Measurements from ENCODE around the gene SLC22A23. TPM values are rescaled to one million over a fixed set of nuclear protein-coding genes. Genes with fewer than 3 reads are reported as not detected.

The SLC22A23 gene
- total RNA-seq, 4 donors from 2014 or later, result 7.6 to 13.1 (median 9.5) TPM

DNA sequence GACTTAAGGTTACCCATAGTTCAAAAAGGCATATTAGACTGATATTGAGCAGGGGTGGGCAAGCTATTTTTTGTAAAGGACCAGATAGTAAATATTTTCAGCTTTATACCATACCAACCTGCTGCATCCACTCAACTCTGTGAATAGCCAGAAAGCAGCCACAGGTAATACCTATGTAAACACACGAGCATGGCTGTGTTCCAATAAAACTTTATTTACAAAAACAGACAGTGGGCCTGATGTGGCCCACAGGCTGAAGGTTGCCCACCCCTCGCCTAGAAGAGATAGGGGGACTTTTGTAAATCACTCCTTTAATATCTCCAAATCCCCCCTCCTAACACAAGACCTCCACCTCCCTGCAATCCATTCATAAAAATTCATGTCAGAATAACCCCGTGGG, 133.7 kb downstream of the SLC22A23 start:
- Histone ChIP-seq H3K27ac (replicated peaks in 1 of 4) (no peak overlapping the region), H3K4me1 (peaks cover 11 to 48% (median 42%) of the 10 kb centered on the region in 4 donors), H3K4me3 (no peak overlapping the region), H3K36me3 (peaks cover 0 to 9% (median 0%) of the 10 kb centered on the region in 4 donors), H3K9me3 (no peaks in the 10 kb centered on the region), H3K27me3 (no peaks in the 10 kb centered on the region)
- TF ChIP-seq POLR2AphosphoS5 (IDR thresholded peaks at IDR 0.05) (no peak), EP300 (IDR thresholded peaks at IDR 0.05) (no peak), POLR2A (IDR thresholded peaks at IDR 0.05; ENCODE audit: low read depth) (no peak)
- TF ChIP-seq, protein P1, sequence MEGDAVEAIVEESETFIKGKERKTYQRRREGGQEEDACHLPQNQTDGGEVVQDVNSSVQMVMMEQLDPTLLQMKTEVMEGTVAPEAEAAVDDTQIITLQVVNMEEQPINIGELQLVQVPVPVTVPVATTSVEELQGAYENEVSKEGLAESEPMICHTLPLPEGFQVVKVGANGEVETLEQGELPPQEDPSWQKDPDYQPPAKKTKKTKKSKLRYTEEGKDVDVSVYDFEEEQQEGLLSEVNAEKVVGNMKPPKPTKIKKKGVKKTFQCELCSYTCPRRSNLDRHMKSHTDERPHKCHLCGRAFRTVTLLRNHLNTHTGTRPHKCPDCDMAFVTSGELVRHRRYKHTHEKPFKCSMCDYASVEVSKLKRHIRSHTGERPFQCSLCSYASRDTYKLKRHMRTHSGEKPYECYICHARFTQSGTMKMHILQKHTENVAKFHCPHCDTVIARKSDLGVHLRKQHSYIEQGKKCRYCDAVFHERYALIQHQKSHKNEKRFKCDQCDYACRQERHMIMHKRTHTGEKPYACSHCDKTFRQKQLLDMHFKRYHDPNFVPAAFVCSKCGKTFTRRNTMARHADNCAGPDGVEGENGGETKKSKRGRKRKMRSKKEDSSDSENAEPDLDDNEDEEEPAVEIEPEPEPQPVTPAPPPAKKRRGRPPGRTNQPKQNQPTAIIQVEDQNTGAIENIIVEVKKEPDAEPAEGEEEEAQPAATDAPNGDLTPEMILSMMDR (IDR thresholded peaks at IDR 0.05), result no peak
- intact Hi-C loops (cut with DNase I), result no loop called here
- no peak for DNase-seq (ENCODE audit: extremely low spot score)
- 90% methylated on average over 3 of the region's 3 CpGs for WGBS

DNA sequence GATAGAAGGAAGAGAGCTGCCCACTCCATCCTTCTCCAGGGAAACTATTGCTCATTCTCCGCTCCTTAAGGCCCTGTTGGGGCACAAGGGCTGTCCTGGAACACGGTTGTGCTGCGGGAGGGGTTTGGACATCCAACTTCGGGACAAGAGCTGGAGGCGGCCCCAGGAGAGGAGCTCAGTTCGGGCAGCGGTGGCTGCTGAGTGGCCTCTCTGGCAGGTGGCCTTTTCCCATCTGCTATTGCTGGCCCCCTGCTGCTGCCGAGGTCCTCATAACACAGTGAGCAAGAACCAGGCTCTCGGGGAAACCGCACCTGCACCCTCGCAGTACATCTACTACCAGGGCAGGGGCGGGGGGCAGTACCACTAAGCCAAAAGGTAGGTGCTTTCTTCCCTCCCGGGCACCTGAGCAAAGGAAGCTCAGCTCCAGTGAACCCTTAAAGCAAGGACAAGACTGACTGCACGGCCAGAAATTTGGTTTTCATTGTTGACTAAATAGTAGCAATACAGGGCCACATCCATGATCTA, 134.4 kb downstream of the SLC22A23 start:
- WGBS, result 90% methylated on average over 11 of the region's 14 CpGs
- intact Hi-C loops (cut with DNase I), result no loop called here
- TF ChIP-seq, protein P1 (IDR thresholded peaks at IDR 0.05), result no peak
- TF ChIP-seq POLR2A (IDR thresholded peaks at IDR 0.05; ENCODE audit: low read depth) (no peak), EP300 (IDR thresholded peaks at IDR 0.05) (no peak), POLR2AphosphoS5 (IDR thresholded peaks at IDR 0.05) (no peak)
- peaks cover 0 to 9% (median 0%) of the 10 kb centered on the region in 4 donors for H3K36me3 ChIP-seq
- no peak overlapping the region for H3K4me3 ChIP-seq
- H3K27ac ChIP-seq (replicated peaks in 1 of 4), result no peak overlapping the region
- no peaks in the 10 kb centered on the region for H3K27me3 ChIP-seq
- H3K4me1 ChIP-seq, result peaks cover 11 to 54% (median 48%) of the 10 kb centered on the region in 4 donors
- H3K9me3 ChIP-seq, result no peaks in the 10 kb centered on the region
- no peak for DNase-seq (ENCODE audit: extremely low spot score)

DNA sequence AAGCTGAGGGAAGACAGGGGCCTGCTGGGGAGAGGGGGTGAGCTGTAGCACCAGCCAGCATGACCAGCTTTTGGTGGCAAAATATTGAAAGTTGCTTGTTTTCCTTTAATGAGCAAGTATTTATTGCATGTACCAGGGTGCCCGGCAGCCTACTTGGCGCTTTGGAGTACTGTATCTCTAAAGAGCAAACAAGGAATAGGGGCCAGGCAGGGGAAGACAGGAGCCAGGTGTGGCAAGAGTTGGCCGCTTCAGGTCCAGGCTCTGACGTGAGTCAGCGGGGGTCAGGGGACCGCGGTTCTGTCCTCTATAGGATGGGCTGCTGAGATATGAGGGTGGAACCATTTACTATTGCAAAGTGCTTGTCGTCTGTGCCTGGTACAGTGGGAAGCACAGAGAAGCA, 135.0 kb downstream of the SLC22A23 start:
- WGBS, result 100% methylated on average over 4 of the region's 8 CpGs
- intact Hi-C loops (cut with DNase I), result no loop called here

DNA sequence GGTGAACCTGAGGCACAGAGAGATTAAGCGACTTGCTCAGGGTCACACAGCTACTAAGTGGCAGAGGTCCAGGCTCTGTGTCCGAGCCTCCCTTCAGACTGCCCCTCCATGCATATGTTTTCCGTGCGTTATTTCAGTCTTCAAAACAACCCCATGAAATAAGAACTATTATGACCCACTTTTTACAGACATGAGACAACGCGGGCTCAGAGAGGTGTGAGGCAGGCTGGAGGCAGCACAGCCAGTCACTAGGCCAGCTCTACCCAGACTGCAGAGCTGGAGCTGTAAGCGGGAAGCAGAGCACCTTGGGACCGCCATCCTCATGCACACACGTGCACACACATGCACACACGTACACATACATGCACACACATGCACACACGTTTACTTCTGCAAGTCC, 135.8 kb downstream of the SLC22A23 start:
- WGBS, result 83% methylated on average over 11 of the region's 11 CpGs
- Histone ChIP-seq H3K4me1 (peaks cover 11 to 40% (median 36%) of the 10 kb centered on the region in 4 donors), H3K36me3 (peaks cover 0 to 9% (median 0%) of the 10 kb centered on the region in 4 donors), H3K4me3 (no peak overlapping the region), H3K9me3 (no peaks in the 10 kb centered on the region), H3K27ac (replicated peaks in 1 of 4) (no peak overlapping the region), H3K27me3 (no peaks in the 10 kb centered on the region)
- TF ChIP-seq POLR2AphosphoS5 (IDR thresholded peaks at IDR 0.05), result no peak
- TF ChIP-seq EP300 (IDR thresholded peaks at IDR 0.05), result no peak
- TF ChIP-seq, protein P1 (IDR thresholded peaks at IDR 0.05), result no peak
- no peak for TF ChIP-seq POLR2A (IDR thresholded peaks at IDR 0.05; ENCODE audit: low read depth)
- DNase-seq (ENCODE audit: extremely low spot score), result no peak
- intact Hi-C loops (cut with DNase I), result no loop called here

More for the DNA sequence above, 135.0 kb downstream of the SLC22A23 start:
- H3K9me3 ChIP-seq, result no peaks in the 10 kb centered on the region
- no peak overlapping the region for H3K27ac ChIP-seq (replicated peaks in 1 of 4)
- TF ChIP-seq EP300 (IDR thresholded peaks at IDR 0.05) (no peak), POLR2AphosphoS5 (IDR thresholded peaks at IDR 0.05) (no peak), POLR2A (IDR thresholded peaks at IDR 0.05; ENCODE audit: low read depth) (no peak)
- TF ChIP-seq, protein P1 (IDR thresholded peaks at IDR 0.05), result no peak
- H3K4me1 ChIP-seq, result peaks cover 11 to 48% (median 44%) of the 10 kb centered on the region in 4 donors
- no peaks in the 10 kb centered on the region for H3K27me3 ChIP-seq
- DNase-seq (ENCODE audit: extremely low spot score), result no peak
- peaks cover 0 to 9% (median 0%) of the 10 kb centered on the region in 4 donors for H3K36me3 ChIP-seq
- no peak overlapping the region for H3K4me3 ChIP-seq

Data from esophagus muscularis mucosa (tissue), 4 donors.